ENCODE data around the gene S1PR3. TPM values are rescaled to one million over a fixed set of nuclear protein-coding genes. Genes with fewer than 3 reads are reported as not detected.

The S1PR3 gene
- total and polyA plus RNA-seq, 2 experiments from 2014 or later, result 11.8 to 16.9 TPM

DNA sequence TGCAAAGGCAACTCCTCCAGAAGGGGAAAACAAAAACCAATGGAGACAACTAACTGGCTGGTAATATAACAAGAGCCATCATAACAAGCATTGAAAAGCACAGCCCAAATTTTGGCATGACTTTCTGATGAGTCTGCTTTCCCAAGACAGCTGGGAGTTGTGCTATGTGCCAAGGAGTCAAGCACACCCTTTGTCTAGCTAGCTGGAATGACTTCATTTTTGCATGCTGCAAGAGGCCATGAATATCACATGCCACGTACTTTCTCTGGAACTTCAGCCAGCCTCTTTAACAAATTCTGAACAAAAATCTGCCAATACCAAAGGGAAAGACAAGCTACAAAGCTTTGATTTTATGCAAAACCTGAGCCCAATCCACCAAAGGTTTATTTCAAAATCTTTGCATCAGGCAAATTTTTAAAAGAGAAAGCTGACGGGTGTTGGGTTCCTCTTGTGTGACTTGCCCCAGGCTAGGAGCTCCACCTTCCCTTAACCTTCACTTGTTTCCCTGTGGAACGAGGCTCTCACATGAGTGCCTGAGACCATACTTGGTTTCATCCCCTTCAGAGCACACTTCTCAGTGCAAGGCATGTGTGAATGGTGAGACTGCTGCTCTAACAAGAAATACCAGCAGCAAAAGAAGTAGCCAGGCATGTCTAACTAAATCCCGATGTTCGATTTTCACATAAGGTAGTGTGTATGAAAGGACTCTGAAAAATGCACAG, 47.3 kb downstream of the S1PR3 start:
- H3F3A ChIP-seq (ENCODE audit: insufficient read depth), result peaks cover 21% of the 10 kb centered on the region
- H3K4me3 ChIP-seq, result peak overlapping the region; percentile 32
- peak overlapping the region; percentile 74 for H3K27ac ChIP-seq
- H3K9ac ChIP-seq, result peak overlapping the region; percentile 60
- no peaks in the 10 kb centered on the region for H3K36me3 ChIP-seq (ENCODE audit: low read depth)
- H2AFZ ChIP-seq, result peak overlapping the region; percentile 49
- peak overlapping the region; percentile 61 for H3K4me2 ChIP-seq (ENCODE audit: unreplicated experiment)
- in situ Hi-C loops (cut with MboI), result no loop called here
- no peaks in the 10 kb centered on the region for H3K27me3 ChIP-seq (replicated peaks; ENCODE audit: insufficient read depth)
- H4K20me1 ChIP-seq (ENCODE audit: insufficient read depth), result no peaks in the 10 kb centered on the region
- 26 to 27% methylated on average over 5 of the region's 5 CpGs for WGBS, 2 experiments (ENCODE audit: low coverage in 1 of 2, low lambda C conversion rate in 2 of 2, missing lambda C conversion rate in 2 of 2)
- TF ChIP-seq EZH2 (IDR thresholded peaks at IDR 0.05; ENCODE audit: insufficient read depth, poor library complexity, severe bottlenecking), result no peak
- TF ChIP-seq EZH2phosphoT487 (IDR thresholded peaks at IDR 0.05; ENCODE audit: insufficient read depth, low read depth), result no peak
- no peaks in the 10 kb centered on the region for H3K79me2 ChIP-seq (ENCODE audit: insufficient read depth)
- peaks cover 21% of the 10 kb centered on the region for H3K4me1 ChIP-seq (ENCODE audit: insufficient read depth)
- peak; percentile 97 for DNase-seq
- no peaks in the 10 kb centered on the region for H3K9me2 ChIP-seq (ENCODE audit: insufficient read depth)
- H3K9me3 ChIP-seq (ENCODE audit: low read depth), result no peaks in the 10 kb centered on the region

DNA sequence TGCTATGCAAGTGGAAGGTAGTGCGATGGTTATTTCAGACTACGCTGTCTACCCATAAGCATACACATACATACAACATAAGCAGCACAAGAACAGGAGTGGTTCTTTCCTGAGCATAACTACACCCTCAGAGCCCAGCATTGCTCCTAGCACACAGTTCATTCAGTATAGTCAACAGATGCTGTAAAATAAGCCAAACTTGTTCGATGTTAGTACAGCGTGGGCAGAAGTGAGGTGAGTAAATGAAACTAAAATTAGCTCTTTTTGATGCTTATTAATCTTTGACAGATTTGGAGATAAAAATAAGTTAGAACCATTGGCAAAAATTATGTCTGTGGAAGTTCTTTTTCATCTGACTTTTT, 47.8 kb downstream of the S1PR3 start:
- Histone ChIP-seq H3K4me3 (peak overlapping the region; percentile 32; the same call in 1 of the 2 replicates), H3K79me2 (ENCODE audit: insufficient read depth) (no peaks in the 10 kb centered on the region), H3K9ac (peak overlapping the region; percentile 60), H3K9me3 (ENCODE audit: low read depth) (no peaks in the 10 kb centered on the region), H4K20me1 (ENCODE audit: insufficient read depth) (no peaks in the 10 kb centered on the region), H3K4me2 (ENCODE audit: unreplicated experiment) (peak overlapping the region; percentile 61), H3K9me2 (ENCODE audit: insufficient read depth) (no peaks in the 10 kb centered on the region), H3F3A (ENCODE audit: insufficient read depth) (peaks cover 21% of the 10 kb centered on the region), H3K27me3 (replicated peaks; ENCODE audit: insufficient read depth) (no peaks in the 10 kb centered on the region), H3K36me3 (ENCODE audit: low read depth) (no peaks in the 10 kb centered on the region), H3K27ac (peak overlapping the region; percentile 74), H2AFZ (peak overlapping the region; percentile 49), H3K4me1 (ENCODE audit: insufficient read depth) (peaks cover 21% of the 10 kb centered on the region)
- no peak for DNase-seq
- 70 to 73% methylated on average over 4 of the region's 4 CpGs for WGBS, 2 experiments (ENCODE audit: low coverage in 1 of 2, low lambda C conversion rate in 2 of 2, missing lambda C conversion rate in 2 of 2)
- TF ChIP-seq EZH2 (IDR thresholded peaks at IDR 0.05; ENCODE audit: insufficient read depth, poor library complexity, severe bottlenecking) (no peak), EZH2phosphoT487 (IDR thresholded peaks at IDR 0.05; ENCODE audit: insufficient read depth, low read depth) (no peak)
- in situ Hi-C loops (cut with MboI), result no loop called here

DNA sequence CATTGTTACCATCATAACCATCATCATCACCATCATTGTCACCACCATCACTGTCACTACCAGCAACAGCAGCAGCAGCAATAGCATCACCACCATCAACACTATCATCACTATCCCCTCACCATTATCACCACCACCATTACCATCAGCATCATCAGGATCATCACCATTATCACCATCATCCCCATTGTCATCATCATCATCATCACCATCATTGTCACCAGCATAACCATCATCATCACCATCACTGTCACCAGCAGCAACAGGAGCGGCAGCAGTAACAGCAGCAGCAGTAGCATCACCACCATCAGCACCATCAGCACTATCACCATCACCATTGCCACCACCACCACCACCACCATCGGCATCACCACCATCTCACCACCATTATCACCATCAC, 48.4 kb downstream of the S1PR3 start:
- H3K4me2 ChIP-seq (ENCODE audit: unreplicated experiment), result no peak overlapping the region
- no peaks in the 10 kb centered on the region for H3K36me3 ChIP-seq (ENCODE audit: low read depth)
- H3K4me3 ChIP-seq, result no peak overlapping the region
- H3K79me2 ChIP-seq (ENCODE audit: insufficient read depth), result no peaks in the 10 kb centered on the region
- TF ChIP-seq EZH2 (IDR thresholded peaks at IDR 0.05; ENCODE audit: insufficient read depth, poor library complexity, severe bottlenecking) (no peak), EZH2phosphoT487 (IDR thresholded peaks at IDR 0.05; ENCODE audit: insufficient read depth, low read depth) (no peak)
- no peak overlapping the region for H2AFZ ChIP-seq
- no peaks in the 10 kb centered on the region for H3K27me3 ChIP-seq (replicated peaks; ENCODE audit: insufficient read depth)
- no peak for DNase-seq
- no peaks in the 10 kb centered on the region for H3K9me3 ChIP-seq (ENCODE audit: low read depth)
- H3K4me1 ChIP-seq (ENCODE audit: insufficient read depth), result peaks cover 21% of the 10 kb centered on the region
- H3K9ac ChIP-seq, result no peak overlapping the region
- peaks cover 21% of the 10 kb centered on the region for H3F3A ChIP-seq (ENCODE audit: insufficient read depth)
- 88 to 100% methylated on average over 2 of the region's 2 CpGs for WGBS, 2 experiments (ENCODE audit: low coverage in 1 of 2, low lambda C conversion rate in 2 of 2, missing lambda C conversion rate in 2 of 2)
- H3K27ac ChIP-seq, result no peak overlapping the region
- H3K9me2 ChIP-seq (ENCODE audit: insufficient read depth), result no peaks in the 10 kb centered on the region
- in situ Hi-C loops (cut with MboI), result no loop called here
- no peaks in the 10 kb centered on the region for H4K20me1 ChIP-seq (ENCODE audit: insufficient read depth)

DNA sequence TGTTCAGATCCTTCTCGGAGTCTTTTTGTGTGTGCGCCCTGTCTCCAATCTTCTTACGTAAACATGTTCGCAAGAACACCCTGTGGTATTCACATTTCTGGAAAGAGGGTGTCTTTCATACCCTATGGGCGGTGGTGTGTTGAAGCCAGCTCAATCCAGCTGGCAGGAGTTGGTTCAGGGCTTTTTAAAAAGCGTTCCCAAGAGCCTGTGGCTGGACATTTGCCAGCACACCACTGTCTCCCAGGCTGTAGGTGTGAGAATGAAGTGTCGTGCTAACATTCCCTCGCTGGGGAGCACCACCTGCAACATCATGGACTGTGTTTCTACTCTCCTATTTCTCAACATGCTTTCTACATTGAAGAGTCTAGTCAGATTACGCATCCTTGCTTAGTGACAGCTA, 51.7 kb downstream of the S1PR3 start:
- no peaks in the 10 kb centered on the region for H3K36me3 ChIP-seq (ENCODE audit: low read depth)
- H3K9me2 ChIP-seq (ENCODE audit: insufficient read depth), result no peaks in the 10 kb centered on the region
- WGBS, 2 experiments (ENCODE audit: low coverage in 1 of 2, low lambda C conversion rate in 2 of 2, missing lambda C conversion rate in 2 of 2), result 93 to 95% methylated on average over 9 of the region's 9 CpGs
- peaks cover 23% of the 10 kb centered on the region for H3K4me1 ChIP-seq (ENCODE audit: insufficient read depth)
- peaks cover 18% of the 10 kb centered on the region for H3F3A ChIP-seq (ENCODE audit: insufficient read depth)
- H3K27me3 ChIP-seq (replicated peaks; ENCODE audit: insufficient read depth), result no peaks in the 10 kb centered on the region
- H2AFZ ChIP-seq, result no peak overlapping the region
- no peak for DNase-seq
- H3K27ac ChIP-seq, result no peak overlapping the region
- H3K9me3 ChIP-seq (ENCODE audit: low read depth), result no peaks in the 10 kb centered on the region
- H3K9ac ChIP-seq, result no peak overlapping the region
- no peak overlapping the region for H3K4me3 ChIP-seq
- in situ Hi-C loops (cut with MboI), result no loop called here
- H3K79me2 ChIP-seq (ENCODE audit: insufficient read depth), result no peaks in the 10 kb centered on the region
- TF ChIP-seq EZH2phosphoT487 (IDR thresholded peaks at IDR 0.05; ENCODE audit: insufficient read depth, low read depth) (no peak), EZH2 (IDR thresholded peaks at IDR 0.05; ENCODE audit: insufficient read depth, poor library complexity, severe bottlenecking) (no peak)
- no peaks in the 10 kb centered on the region for H4K20me1 ChIP-seq (ENCODE audit: insufficient read depth)
- H3K4me2 ChIP-seq (ENCODE audit: unreplicated experiment), result no peak overlapping the region
